ENCODE results near the gene CFAP73. TPM values are rescaled to one million over a fixed set of nuclear protein-coding genes. Genes with fewer than 3 reads are reported as not detected.

The CFAP73 gene
- total RNA-seq, 6 experiments from 2014 or later: 0.15 TPM; not detected in 5

DNA sequence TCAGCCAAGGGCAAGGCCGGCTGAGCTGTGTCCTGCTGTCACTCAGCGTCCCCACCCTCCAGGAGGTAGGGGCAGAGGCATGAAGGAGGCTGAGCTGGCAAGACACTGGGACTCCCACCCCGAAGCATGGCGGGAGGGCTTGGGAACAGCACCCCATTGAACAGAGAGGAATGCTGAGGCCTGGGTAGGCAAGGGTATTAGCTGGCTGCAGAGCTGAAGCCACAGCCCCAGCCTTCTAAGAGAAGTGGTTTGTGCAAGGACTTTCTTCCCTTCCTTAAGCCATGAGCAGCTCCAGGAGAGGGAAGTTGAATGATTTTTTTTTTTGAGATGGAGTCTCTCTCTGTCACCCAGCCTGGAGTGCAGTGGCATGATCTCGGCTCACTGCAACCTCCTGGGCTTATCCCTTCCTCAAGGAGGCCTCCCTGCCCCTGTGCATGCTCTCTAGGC lies 6.6 kb upstream of the CFAP73 start:
- TF ChIP-seq, protein P1, sequence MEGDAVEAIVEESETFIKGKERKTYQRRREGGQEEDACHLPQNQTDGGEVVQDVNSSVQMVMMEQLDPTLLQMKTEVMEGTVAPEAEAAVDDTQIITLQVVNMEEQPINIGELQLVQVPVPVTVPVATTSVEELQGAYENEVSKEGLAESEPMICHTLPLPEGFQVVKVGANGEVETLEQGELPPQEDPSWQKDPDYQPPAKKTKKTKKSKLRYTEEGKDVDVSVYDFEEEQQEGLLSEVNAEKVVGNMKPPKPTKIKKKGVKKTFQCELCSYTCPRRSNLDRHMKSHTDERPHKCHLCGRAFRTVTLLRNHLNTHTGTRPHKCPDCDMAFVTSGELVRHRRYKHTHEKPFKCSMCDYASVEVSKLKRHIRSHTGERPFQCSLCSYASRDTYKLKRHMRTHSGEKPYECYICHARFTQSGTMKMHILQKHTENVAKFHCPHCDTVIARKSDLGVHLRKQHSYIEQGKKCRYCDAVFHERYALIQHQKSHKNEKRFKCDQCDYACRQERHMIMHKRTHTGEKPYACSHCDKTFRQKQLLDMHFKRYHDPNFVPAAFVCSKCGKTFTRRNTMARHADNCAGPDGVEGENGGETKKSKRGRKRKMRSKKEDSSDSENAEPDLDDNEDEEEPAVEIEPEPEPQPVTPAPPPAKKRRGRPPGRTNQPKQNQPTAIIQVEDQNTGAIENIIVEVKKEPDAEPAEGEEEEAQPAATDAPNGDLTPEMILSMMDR (IDR thresholded peaks at IDR 0.05): no peak
- TF ChIP-seq POLR2A (IDR thresholded peaks at IDR 0.05): no peak
- Histone ChIP-seq H3K27ac (no peak overlapping the region), H3K4me1 (no peaks in the 10 kb centered on the region), H3K4me3 (no peak overlapping the region), H3K36me3 (no peaks in the 10 kb centered on the region), H3K27me3 (no peaks in the 10 kb centered on the region), H3K9me3 (no peaks in the 10 kb centered on the region)
- DNase-seq (no peak), ATAC-seq (peak in 3 of 4 donors; percentile 44 to 61 (median 52))
- intact Hi-C loops (cut with DNase I): no loop called here
- WGBS (ENCODE audit: insufficient coverage, low coverage, low lambda C conversion rate, missing lambda C conversion rate): no CpG with 5 or more reads among the region's 5 CpGs

- 85% methylated on average over 2 of the region's 8 CpGs for WGBS (ENCODE audit: insufficient coverage, low coverage, low lambda C conversion rate, missing lambda C conversion rate)
- intact Hi-C loops (cut with DNase I): no loop called here
- DNase-seq: no peak
Measured at GRCh38 chr12:113143959-113144358, 5.6 kb upstream of the CFAP73 start.

DNA sequence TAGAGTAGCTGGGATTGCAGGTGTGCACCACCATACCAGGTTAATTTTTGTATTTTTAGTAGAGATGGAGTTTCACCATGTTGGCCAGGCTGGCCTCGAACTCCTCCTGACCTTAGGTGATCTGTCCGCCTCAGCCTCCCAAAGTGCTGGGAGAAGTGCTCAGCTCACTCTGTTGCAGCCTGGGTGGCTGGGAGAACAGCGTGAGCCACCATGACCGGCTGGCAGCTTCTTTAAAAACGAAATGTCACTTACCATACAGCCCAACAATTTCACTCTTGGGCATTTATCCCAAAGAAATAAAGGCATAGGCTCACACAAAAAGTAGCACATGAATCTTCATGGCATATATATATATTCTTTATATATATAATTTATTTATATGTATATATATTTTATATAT lies 4.7 kb upstream of the CFAP73 start:
- TF ChIP-seq, protein P1 (IDR thresholded peaks at IDR 0.05): no peak
- TF ChIP-seq POLR2A (IDR thresholded peaks at IDR 0.05): no peak
- no peak for DNase-seq
- Histone ChIP-seq H3K9me3 (no peaks in the 10 kb centered on the region), H3K36me3 (no peaks in the 10 kb centered on the region), H3K4me1 (no peaks in the 10 kb centered on the region), H3K27ac (no peak overlapping the region), H3K27me3 (no peaks in the 10 kb centered on the region), H3K4me3 (no peak overlapping the region)
- 70% methylated on average over 3 of the region's 5 CpGs for WGBS (ENCODE audit: insufficient coverage, low coverage, low lambda C conversion rate, missing lambda C conversion rate)
- intact Hi-C loops (cut with DNase I): no loop called here
- no peak for ATAC-seq

More at GRCh38 chr12:113143959-113144358, 5.6 kb upstream of the CFAP73 start:
- Histone ChIP-seq H3K4me1 (no peaks in the 10 kb centered on the region), H3K4me3 (no peak overlapping the region), H3K27ac (no peak overlapping the region), H3K27me3 (no peaks in the 10 kb centered on the region), H3K36me3 (no peaks in the 10 kb centered on the region), H3K9me3 (no peaks in the 10 kb centered on the region)
- no peak for ATAC-seq
- TF ChIP-seq POLR2A (IDR thresholded peaks at IDR 0.05): no peak

DNA sequence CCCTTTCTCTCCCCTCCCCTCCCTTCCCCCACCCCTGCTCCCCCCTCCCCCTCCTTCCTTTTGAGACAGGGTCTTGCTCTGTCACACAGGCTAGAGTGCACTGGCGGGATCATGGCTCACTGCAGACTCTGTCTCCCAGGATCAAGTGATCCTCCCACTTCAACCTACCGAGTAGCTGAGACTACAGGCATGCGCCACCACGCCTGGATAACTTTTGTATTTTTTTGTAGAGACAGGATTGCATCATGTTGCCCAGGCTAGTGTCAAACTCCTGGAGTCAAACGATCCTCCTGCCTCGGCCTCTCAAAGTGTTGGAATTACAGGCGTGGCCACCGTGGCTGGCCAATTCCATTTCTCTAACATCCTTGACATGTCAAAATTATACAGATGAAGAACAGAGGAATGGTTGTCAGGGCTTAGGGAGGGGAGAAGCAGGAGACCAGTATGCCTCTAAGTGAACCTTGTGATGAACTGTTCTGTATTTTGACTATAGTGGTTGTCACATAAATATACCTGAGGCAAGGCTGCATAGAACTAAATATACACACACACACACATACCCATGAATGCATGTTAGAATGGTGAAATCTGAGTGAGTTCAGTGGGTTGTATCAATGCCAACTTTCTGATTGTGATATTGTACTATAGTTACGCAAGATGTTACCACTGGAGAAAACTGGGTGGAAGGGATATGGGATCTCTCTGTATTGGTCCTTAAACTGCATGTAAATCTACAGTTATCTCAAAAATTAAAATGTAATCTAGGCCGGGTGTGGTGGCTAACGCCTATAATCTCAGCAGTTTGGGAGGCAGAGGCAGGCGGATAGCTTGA lies 3.6 kb upstream of the CFAP73 start:
- intact Hi-C loops (cut with DNase I): no loop called here
- Histone ChIP-seq H3K4me3 (no peak overlapping the region), H3K9me3 (no peaks in the 10 kb centered on the region), H3K27ac (no peak overlapping the region), H3K27me3 (no peaks in the 10 kb centered on the region), H3K4me1 (no peaks in the 10 kb centered on the region), H3K36me3 (no peaks in the 10 kb centered on the region)
- DNase-seq (no peak), ATAC-seq (no peak)
- WGBS (ENCODE audit: insufficient coverage, low coverage, low lambda C conversion rate, missing lambda C conversion rate): 63% methylated on average over 12 of the region's 12 CpGs
- TF ChIP-seq, protein P1 (IDR thresholded peaks at IDR 0.05): no peak
- TF ChIP-seq POLR2A (IDR thresholded peaks at IDR 0.05): no peak

- Histone ChIP-seq H3K27ac (no peak overlapping the region), H3K27me3 (no peaks in the 10 kb centered on the region), H3K4me1 (no peaks in the 10 kb centered on the region), H3K4me3 (no peak overlapping the region), H3K36me3 (no peaks in the 10 kb centered on the region), H3K9me3 (no peaks in the 10 kb centered on the region)
- ATAC-seq (no peak), DNase-seq (no peak)
- intact Hi-C loops (cut with DNase I): no loop called here
- TF ChIP-seq POLR2A (IDR thresholded peaks at IDR 0.05): no peak
- TF ChIP-seq, protein P1 (IDR thresholded peaks at IDR 0.05): no peak
- 68% methylated on average over 2 of the region's 2 CpGs for WGBS (ENCODE audit: insufficient coverage, low coverage, low lambda C conversion rate, missing lambda C conversion rate)
Measured at GRCh38 chr12:113146999-113147398, 2.5 kb upstream of the CFAP73 start.

Data from right lobe of liver (tissue), 6 donors.